ENCODE data around the gene PBX1.

The PBX1 gene

GRCh38 chr1:164801791-164802502 is 243.0 kb downstream of the PBX1 start:
- no peak for TF ChIP-seq CTCF (conservative IDR thresholded peaks at IDR 0.05)
- H3K27ac ChIP-seq = no peak overlapping the region

- TF ChIP-seq CTCF (conservative IDR thresholded peaks at IDR 0.05) = no peak
- no peak overlapping the region for H3K27ac ChIP-seq
Observed at GRCh38 chr1:164802529-164803282, 243.7 kb downstream of the PBX1 start.

GRCh38 chr1:164803366-164803765 is 244.4 kb downstream of the PBX1 start:
- no peak for TF ChIP-seq CTCF (conservative IDR thresholded peaks at IDR 0.05)
- no peak overlapping the region for H3K27ac ChIP-seq

GRCh38 chr1:164804366-164804765 is 245.4 kb downstream of the PBX1 start:
- H3K27ac ChIP-seq = no peak overlapping the region

GRCh38 chr1:164805399-164805798 is 246.4 kb downstream of the PBX1 start:
- no peak overlapping the region for H3K27ac ChIP-seq
- TF ChIP-seq CTCF (conservative IDR thresholded peaks at IDR 0.05) = no peak

More at GRCh38 chr1:164804366-164804765, 245.4 kb downstream of the PBX1 start:
- TF ChIP-seq CTCF (conservative IDR thresholded peaks at IDR 0.05) = no peak

- no peak overlapping the region for H3K27ac ChIP-seq
- no peak for TF ChIP-seq CTCF (conservative IDR thresholded peaks at IDR 0.05)
Observed at GRCh38 chr1:164806531-164806930, 247.5 kb downstream of the PBX1 start.

- no peak for TF ChIP-seq CTCF (conservative IDR thresholded peaks at IDR 0.05)
- no peak overlapping the region for H3K27ac ChIP-seq
Observed at GRCh38 chr1:164813776-164814175, 254.8 kb downstream of the PBX1 start.

All from VCaP (cell line).